GM12878 (cell line): ENCODE results near the gene APOM. TPM values are rescaled to one million over a fixed set of nuclear protein-coding genes. Genes with fewer than 3 reads are reported as not detected.

Experiments used
- CHD1 ChIP-seq: IDR thresholded peaks from 2 replicates; pipeline ENCODE4 v1.6.1; 2012; ENCODE audit warnings: low read depth, low read length, improper control_type of control experiment
- CHD2 ChIP-seq: IDR thresholded peaks from 2 replicates; pipeline ENCODE4 v1.6.1; 2011; ENCODE audit warnings: low read depth, low read length, improper control_type of control experiment, borderline replicate concordance
- EGR1 ChIP-seq, 2 experiments: IDR thresholded peaks; 1 replicate in 1 of 2; 2 replicates in 1 of 2; pipeline ENCODE4 v1.6.1; 2011 to 2012; ENCODE audit warnings: low read depth in 2 of 2, low read length in 2 of 2, borderline replicate concordance in 1 of 2, mild to moderate bottlenecking in 1 of 2, moderate library complexity in 1 of 2
- FOXK2 ChIP-seq: fragments of 450-650 bp; IDR thresholded peaks from 2 replicates; pipeline ENCODE4 v1.6.1; 2017; ENCODE audit warnings: mild to moderate bottlenecking, moderate library complexity
- NBN ChIP-seq: fragments of 450-650 bp; IDR thresholded peaks from 2 replicates; pipeline ENCODE4 v1.6.1; 2016
- NR2C2 ChIP-seq: IDR thresholded peaks from 2 replicates; pipeline ENCODE4 v1.6.1; 2011; ENCODE audit warnings: borderline replicate concordance, low read depth; ENCODE audit not compliant: control insufficient read depth, insufficient read length
- POLR2A ChIP-seq: IDR thresholded peaks from 2 replicates; pipeline ENCODE4 v1.6.1; 2011; ENCODE audit warnings: low read depth, mild to moderate bottlenecking, low read length
- POU2F2 ChIP-seq: IDR thresholded peaks from 3 replicates; pipeline ENCODE4 v1.6.1; 2011; ENCODE audit warnings: low read depth, mild to moderate bottlenecking, low read length, borderline replicate concordance
- RELA ChIP-seq: fragments of 450-650 bp; IDR thresholded peaks from 2 replicates; pipeline ENCODE4 v1.8.0; 2014; ENCODE audit warnings: borderline replicate concordance; ENCODE audit not compliant: partially characterized antibody
- ZNF217 ChIP-seq: fragments of 450-650 bp; IDR thresholded peaks from 2 replicates; pipeline ENCODE4 v1.6.1; 2017; ENCODE audit warnings: antibody characterized with exemption, mild to moderate bottlenecking
- ZNF687 ChIP-seq: fragments of 450-650 bp; IDR thresholded peaks from 2 replicates; pipeline ENCODE4 v1.6.1; 2017; ENCODE audit warnings: mild to moderate bottlenecking, moderate library complexity
- polyA plus RNA-seq, 11 experiments: library from polyadenylated mRNA; depleted of rRNA in 4 of 11; unstranded in 6 of 11; stranded (reverse) in 5 of 11; fragments of >200 nt; fragmentation: Nextera tagmentation in 4 of 11; fragmentation: Illumina TruSeq in 1 of 11; extraction: Ambion mirVana in 4 of 11; extraction: Trizol in 1 of 11; gene quantifications; 1 replicate in 1 of 11; 2 replicates in 10 of 11; pipeline versions ENCODE4 v1.2.1 to v1.2.3, GENCODE V29; 2011 to 2016; ENCODE audit warnings: inconsistent platforms in 2 of 11, missing spikeins in 2 of 11, low read depth in 1 of 11
- total RNA-seq, 4 experiments: library from RNA; depleted of rRNA in 3 of 4; stranded (reverse); fragments of >200 nt in 3 of 4; fragmentation: Illumina TruSeq in 1 of 4; extraction: Trizol in 1 of 4; gene quantifications; 2 replicates each; pipeline versions ENCODE4 v1.2.1 to v1.2.3, GENCODE V29; 2013 to 2021
- TF ChIP-seq, protein P1 (sequence below): fragments of 450-650 bp; formaldehyde crosslinking; IDR thresholded peaks from 2 replicates; pipeline ENCODE4 v1.4.0; 2020; ENCODE audit warnings: mild to moderate bottlenecking, moderate library complexity
- TF ChIP-seq, protein P2 (sequence below): fragments of 450-650 bp; IDR thresholded peaks from 2 replicates; pipeline ENCODE4 v1.6.1; 2016; ENCODE audit warnings: mild to moderate bottlenecking, moderate library complexity, borderline replicate concordance

The APOM gene
- total and polyA plus RNA-seq, 10 of the 15 experiments (the other 5 are each of a cell fraction or from before 2014, with no cell fraction given) = 4.0 to 14.1 (median 7.1) TPM

DNA sequence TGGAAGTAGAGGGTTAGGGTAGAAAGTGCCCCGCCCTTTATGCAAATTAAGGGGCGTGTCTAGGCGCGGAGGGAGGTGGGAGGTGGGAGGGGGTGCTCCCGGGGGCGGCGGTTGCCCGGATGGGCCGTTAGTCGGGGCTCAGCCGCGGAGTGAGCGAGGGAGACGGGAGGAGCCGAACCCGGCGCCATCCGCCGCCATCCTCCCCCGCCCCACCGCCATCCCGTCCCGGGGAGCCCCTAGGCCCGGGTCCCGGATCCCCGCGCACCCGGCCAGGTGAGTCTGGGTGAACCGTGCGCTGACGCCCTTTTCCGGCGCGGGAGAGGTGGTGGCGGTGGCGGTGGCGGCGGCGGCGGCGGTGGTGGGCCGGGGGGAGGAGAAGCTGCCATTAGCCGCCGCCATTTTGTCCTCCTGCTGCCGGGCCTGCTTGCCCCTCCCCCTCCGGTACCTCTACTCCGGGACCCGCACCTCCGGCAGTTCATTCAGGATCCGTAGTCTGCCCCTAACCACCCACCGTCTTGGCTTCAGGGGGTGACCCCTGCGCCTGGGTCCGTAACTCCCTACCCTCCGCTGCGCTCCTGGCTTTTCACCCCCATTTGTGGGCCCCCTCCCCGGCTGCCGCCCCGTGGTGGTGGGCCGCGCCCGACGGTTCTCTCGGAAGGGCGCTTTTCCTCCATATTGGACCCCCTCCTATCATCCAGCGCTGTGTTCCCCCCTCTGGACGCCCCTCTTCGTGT, 34.9 kb upstream of the APOM start, which contains the start of gene PRRC2A (continued):
- TF ChIP-seq, protein P1, sequence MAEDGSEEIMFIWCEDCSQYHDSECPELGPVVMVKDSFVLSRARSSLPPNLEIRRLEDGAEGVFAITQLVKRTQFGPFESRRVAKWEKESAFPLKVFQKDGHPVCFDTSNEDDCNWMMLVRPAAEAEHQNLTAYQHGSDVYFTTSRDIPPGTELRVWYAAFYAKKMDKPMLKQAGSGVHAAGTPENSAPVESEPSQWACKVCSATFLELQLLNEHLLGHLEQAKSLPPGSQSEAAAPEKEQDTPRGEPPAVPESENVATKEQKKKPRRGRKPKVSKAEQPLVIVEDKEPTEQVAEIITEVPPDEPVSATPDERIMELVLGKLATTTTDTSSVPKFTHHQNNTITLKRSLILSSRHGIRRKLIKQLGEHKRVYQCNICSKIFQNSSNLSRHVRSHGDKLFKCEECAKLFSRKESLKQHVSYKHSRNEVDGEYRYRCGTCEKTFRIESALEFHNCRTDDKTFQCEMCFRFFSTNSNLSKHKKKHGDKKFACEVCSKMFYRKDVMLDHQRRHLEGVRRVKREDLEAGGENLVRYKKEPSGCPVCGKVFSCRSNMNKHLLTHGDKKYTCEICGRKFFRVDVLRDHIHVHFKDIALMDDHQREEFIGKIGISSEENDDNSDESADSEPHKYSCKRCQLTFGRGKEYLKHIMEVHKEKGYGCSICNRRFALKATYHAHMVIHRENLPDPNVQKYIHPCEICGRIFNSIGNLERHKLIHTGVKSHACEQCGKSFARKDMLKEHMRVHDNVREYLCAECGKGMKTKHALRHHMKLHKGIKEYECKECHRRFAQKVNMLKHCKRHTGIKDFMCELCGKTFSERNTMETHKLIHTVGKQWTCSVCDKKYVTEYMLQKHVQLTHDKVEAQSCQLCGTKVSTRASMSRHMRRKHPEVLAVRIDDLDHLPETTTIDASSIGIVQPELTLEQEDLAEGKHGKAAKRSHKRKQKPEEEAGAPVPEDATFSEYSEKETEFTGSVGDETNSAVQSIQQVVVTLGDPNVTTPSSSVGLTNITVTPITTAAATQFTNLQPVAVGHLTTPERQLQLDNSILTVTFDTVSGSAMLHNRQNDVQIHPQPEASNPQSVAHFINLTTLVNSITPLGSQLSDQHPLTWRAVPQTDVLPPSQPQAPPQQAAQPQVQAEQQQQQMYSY = no peak
- TF ChIP-seq NR2C2 = no peak
- TF ChIP-seq POU2F2 = no peak; the same call in 2 of the 3 replicates
- peak in 1 of 2 experiments; percentile 88; a peak in 2 of 3 replicates for TF ChIP-seq EGR1 (IDR thresholded peaks at IDR 0.05; ENCODE audit: borderline replicate concordance in 1 of 2, low read depth in 2 of 2, low read length in 2 of 2)
- TF ChIP-seq ZNF687 = peak; percentile 67
- TF ChIP-seq, protein P2, sequence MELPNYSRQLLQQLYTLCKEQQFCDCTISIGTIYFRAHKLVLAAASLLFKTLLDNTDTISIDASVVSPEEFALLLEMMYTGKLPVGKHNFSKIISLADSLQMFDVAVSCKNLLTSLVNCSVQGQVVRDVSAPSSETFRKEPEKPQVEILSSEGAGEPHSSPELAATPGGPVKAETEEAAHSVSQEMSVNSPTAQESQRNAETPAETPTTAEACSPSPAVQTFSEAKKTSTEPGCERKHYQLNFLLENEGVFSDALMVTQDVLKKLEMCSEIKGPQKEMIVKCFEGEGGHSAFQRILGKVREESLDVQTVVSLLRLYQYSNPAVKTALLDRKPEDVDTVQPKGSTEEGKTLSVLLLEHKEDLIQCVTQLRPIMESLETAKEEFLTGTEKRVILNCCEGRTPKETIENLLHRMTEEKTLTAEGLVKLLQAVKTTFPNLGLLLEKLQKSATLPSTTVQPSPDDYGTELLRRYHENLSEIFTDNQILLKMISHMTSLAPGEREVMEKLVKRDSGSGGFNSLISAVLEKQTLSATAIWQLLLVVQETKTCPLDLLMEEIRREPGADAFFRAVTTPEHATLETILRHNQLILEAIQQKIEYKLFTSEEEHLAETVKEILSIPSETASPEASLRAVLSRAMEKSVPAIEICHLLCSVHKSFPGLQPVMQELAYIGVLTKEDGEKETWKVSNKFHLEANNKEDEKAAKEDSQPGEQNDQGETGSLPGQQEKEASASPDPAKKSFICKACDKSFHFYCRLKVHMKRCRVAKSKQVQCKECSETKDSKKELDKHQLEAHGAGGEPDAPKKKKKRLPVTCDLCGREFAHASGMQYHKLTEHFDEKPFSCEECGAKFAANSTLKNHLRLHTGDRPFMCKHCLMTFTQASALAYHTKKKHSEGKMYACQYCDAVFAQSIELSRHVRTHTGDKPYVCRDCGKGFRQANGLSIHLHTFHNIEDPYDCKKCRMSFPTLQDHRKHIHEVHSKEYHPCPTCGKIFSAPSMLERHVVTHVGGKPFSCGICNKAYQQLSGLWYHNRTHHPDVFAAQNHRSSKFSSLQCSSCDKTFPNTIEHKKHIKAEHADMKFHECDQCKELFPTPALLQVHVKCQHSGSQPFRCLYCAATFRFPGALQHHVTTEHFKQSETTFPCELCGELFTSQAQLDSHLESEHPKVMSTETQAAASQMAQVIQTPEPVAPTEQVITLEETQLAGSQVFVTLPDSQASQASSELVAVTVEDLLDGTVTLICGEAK = no peak; the same call in 1 of the 2 replicates
- peak; percentile 90 for TF ChIP-seq POLR2A
- peak; percentile 77 for TF ChIP-seq CHD2
- 0 out of 2 replicates have a peak, but pooled peaks have one; percentile 34 for TF ChIP-seq NBN
- 0 out of 2 replicates have a peak, but pooled peaks have one; percentile 21 for TF ChIP-seq ZNF217
- TF ChIP-seq FOXK2 = no peak
- peak; percentile 85; the same call in 1 of the 2 replicates for TF ChIP-seq CHD1
- no peak for TF ChIP-seq RELA
